IMR-90 (cell line): ENCODE results near the gene EBF4. TPM values are rescaled to one million over a fixed set of nuclear protein-coding genes. Genes with fewer than 3 reads are reported as not detected.

ENCODE experiments used
- ATAC-seq: fragments of 200-7000 bp; cut with Tn5 transposase; 2 replicates; pipeline ENCODE4 v1.9.1; 2020; ENCODE audit warnings: low read depth, mild to moderate bottlenecking, moderate library complexity
- BruUV-seq: library from RNA; stranded (reverse); fragments of 400-500 nt; replicated peaks from 2 replicates; lab custom pipeline; 2021; lab: Mats Ljungman, UMichigan
- CTCF ChIA-PET: fragments of 300-600 bp; formaldehyde crosslinking; extraction: SDS; loops from one replicate; lab custom pipeline; 2021; ENCODE audit warnings: antibody characterized with exemption; lab: Yijun Ruan, JAX
- POLR2A ChIA-PET: fragments of 300-600 bp; sonication (Branson Sonifier 250); formaldehyde crosslinking; loops from one replicate; lab custom pipeline; 2022; ENCODE audit warnings: antibody characterized with exemption; ENCODE audit not compliant: unreplicated experiment; lab: Charles Lee
- DNase-seq: peaks from one replicate; pipeline ENCODE4 v3.0.0; 2013
- H2AFZ ChIP-seq: replicated peaks from 2 replicates; pipeline ENCODE3; 2013; ENCODE audit warnings: low read length, mild to moderate bottlenecking; ENCODE audit not compliant: poor library complexity
- H2AK5ac ChIP-seq: 2 replicates; pipeline ENCODE4 v1.6.1; 2013; ENCODE audit warnings: low read depth, low read length, inconsistent platforms
- H2AK9ac ChIP-seq: replicated peaks from 2 replicates; pipeline ENCODE3; 2013; ENCODE audit warnings: mild to moderate bottlenecking, low read depth, low read length, moderate library complexity; ENCODE audit not compliant: poor library complexity
- H2BK120ac ChIP-seq: 2 replicates; pipeline ENCODE4 v1.6.1; 2013; ENCODE audit warnings: low read depth, low read length, inconsistent platforms
- H2BK15ac ChIP-seq: 3 replicates; pipeline ENCODE4 v1.6.1; 2013; ENCODE audit warnings: low read depth, low read length, inconsistent platforms
- H2BK20ac ChIP-seq: 2 replicates; pipeline ENCODE4 v1.6.1; 2013; ENCODE audit warnings: low read depth, mild to moderate bottlenecking, inconsistent platforms, low read length, moderate library complexity
- H2BK5ac ChIP-seq: 2 replicates; pipeline ENCODE4 v1.6.1; 2013; ENCODE audit warnings: mild to moderate bottlenecking, low read depth, low read length, inconsistent platforms; ENCODE audit not compliant: poor library complexity, severe bottlenecking
- H3K14ac ChIP-seq: replicated peaks from 2 replicates; pipeline ENCODE4 v1.6.1; 2013; ENCODE audit warnings: low read depth, low read length, inconsistent platforms
- H3K18ac ChIP-seq: 2 replicates; pipeline ENCODE4 v1.6.1; 2013; ENCODE audit warnings: low read depth, low read length, control low read depth
- H3K23ac ChIP-seq: 2 replicates; pipeline ENCODE4 v1.6.1; 2013; ENCODE audit warnings: low read depth, low read length, inconsistent platforms
- H3K27ac ChIP-seq: 2 replicates; pipeline ENCODE4 v1.5.1; 2013; ENCODE audit warnings: mild to moderate bottlenecking, control low read depth, low read length; ENCODE audit not compliant: insufficient read depth
- H3K27me3 ChIP-seq: 2 replicates; pipeline ENCODE4 v1.6.1; 2013; ENCODE audit warnings: low read length; ENCODE audit not compliant: control insufficient read depth, insufficient read depth
- H3K36me3 ChIP-seq: 2 replicates; pipeline ENCODE4 v1.6.1; 2013; ENCODE audit warnings: low read length, mixed read lengths; ENCODE audit not compliant: control insufficient read depth, insufficient read depth
- H3K4ac ChIP-seq: 2 replicates; pipeline ENCODE4 v1.6.1; 2013; ENCODE audit warnings: low read depth, low read length, inconsistent platforms
- H3K4me1 ChIP-seq: 2 replicates; pipeline ENCODE4 v1.6.1; 2013; ENCODE audit warnings: low read length, mixed read lengths; ENCODE audit not compliant: control insufficient read depth, insufficient read depth
- H3K4me2 ChIP-seq: 2 replicates; pipeline ENCODE4 v1.6.1; 2013; ENCODE audit warnings: low read depth, mild to moderate bottlenecking, control low read depth, low read length, moderate library complexity
- H3K4me3 ChIP-seq: 2 replicates; pipeline ENCODE4 v1.5.1; 2013; ENCODE audit warnings: low read depth, mild to moderate bottlenecking, control low read depth, low read length, moderate library complexity; ENCODE audit not compliant: insufficient read depth
- H3K56ac ChIP-seq: 2 replicates; pipeline ENCODE4 v1.6.1; 2013; ENCODE audit warnings: low read length, inconsistent platforms; ENCODE audit not compliant: insufficient read depth; ENCODE audit errors: extremely low read depth
- H3K79me1 ChIP-seq, 2 experiments: 2 replicates each; pipeline ENCODE4 v1.6.1; 2013; ENCODE audit warnings: low read length in 2 of 2, inconsistent platforms in 1 of 2, low read depth in 1 of 2
- H3K9ac ChIP-seq: 2 replicates; pipeline ENCODE4 v1.6.1; 2013; ENCODE audit warnings: low read depth, low read length, control low read depth
- H3K9me1 ChIP-seq: 2 replicates; pipeline ENCODE4 v1.6.1; 2013; ENCODE audit warnings: low read length, inconsistent platforms; ENCODE audit not compliant: insufficient read depth
- H3K9me3 ChIP-seq: 2 replicates; pipeline ENCODE4 v1.6.1; 2013; ENCODE audit warnings: low read length; ENCODE audit not compliant: control insufficient read depth, insufficient read depth
- H4K20me1 ChIP-seq: 2 replicates; pipeline ENCODE4 v1.6.1; 2013; ENCODE audit warnings: low read length, inconsistent platforms; ENCODE audit not compliant: insufficient read depth
- H4K5ac ChIP-seq: 2 replicates; pipeline ENCODE4 v1.6.1; 2013; ENCODE audit warnings: mild to moderate bottlenecking, low read depth, low read length, control low read depth
- H4K8ac ChIP-seq, 2 experiments: 2 replicates each; pipeline ENCODE4 v1.6.1; 2013; ENCODE audit warnings: low read depth in 2 of 2, low read length in 2 of 2, control low read depth in 1 of 2, inconsistent platforms in 1 of 2
- H4K91ac ChIP-seq: 2 replicates; pipeline ENCODE4 v1.6.1; 2013; ENCODE audit warnings: low read depth, low read length, inconsistent platforms; ENCODE audit not compliant: insufficient read depth
- MXI1 ChIP-seq: IDR thresholded peaks from 2 replicates; pipeline ENCODE4 v1.6.1; 2012; ENCODE audit warnings: low read depth, mild to moderate bottlenecking, low read length, moderate library complexity, borderline replicate concordance
- WGBS, 2 experiments: methylation state at CpG; one replicate each; pipeline versions ENCODE4 v1.1.5 to v1.1.7; 2013; ENCODE audit warnings: missing lambda C conversion rate in 2 of 2; ENCODE audit not compliant: insufficient read length in 1 of 2; ENCODE audit errors: extremely low coverage in 2 of 2; 5-methylcytosine and 5-hydroxymethylcytosine counted together
- dilution Hi-C: fragments of 300-500 bp; cut with HindIII; formaldehyde crosslinking; loops from one replicate; pipeline ENCODE4 v1.14.3; 2018; ENCODE audit warnings: low sequenced_read_pairs; ENCODE audit not compliant: unreplicated experiment
- in situ Hi-C: fragments of 300-500 bp; cut with MboI; formaldehyde crosslinking; loops from 3 replicates; pipeline ENCODE4 v1.14.3; 2019; ENCODE audit warnings: low sequenced_read_pairs, inconsistent platforms, mixed read lengths
- intact Hi-C: fragments of 100-400 bp; cut with micrococcal nuclease; formaldehyde crosslinking; loops from 2 replicates; pipeline ENCODE4 v1.10.0; 2022
- polyA plus RNA-seq, 3 experiments: library from polyadenylated mRNA; depleted of rRNA; stranded (reverse); fragments of >200 nt; gene quantifications; 2 replicates each; pipeline ENCODE4 v1.2.3, GENCODE V29; 2012; ENCODE audit warnings: low replicate concordance in 1 of 3
- total RNA-seq: library from RNA; depleted of rRNA; stranded (reverse); fragments of >200 nt; gene quantifications from 2 replicates; pipeline ENCODE4 v1.2.3, GENCODE V29; 2012
- TF ChIP-seq, protein P1 (sequence below): conservative IDR thresholded peaks from 2 replicates; pipeline ENCODE4 v1.5.1; 2012; ENCODE audit warnings: mild to moderate bottlenecking, low read depth, low read length, improper control_type of control experiment

Gene EBF4
- total and polyA plus RNA-seq, 2 of the 4 experiments (the other 2 are of a cell fraction) = 0.18 to 1.1 TPM

DNA sequence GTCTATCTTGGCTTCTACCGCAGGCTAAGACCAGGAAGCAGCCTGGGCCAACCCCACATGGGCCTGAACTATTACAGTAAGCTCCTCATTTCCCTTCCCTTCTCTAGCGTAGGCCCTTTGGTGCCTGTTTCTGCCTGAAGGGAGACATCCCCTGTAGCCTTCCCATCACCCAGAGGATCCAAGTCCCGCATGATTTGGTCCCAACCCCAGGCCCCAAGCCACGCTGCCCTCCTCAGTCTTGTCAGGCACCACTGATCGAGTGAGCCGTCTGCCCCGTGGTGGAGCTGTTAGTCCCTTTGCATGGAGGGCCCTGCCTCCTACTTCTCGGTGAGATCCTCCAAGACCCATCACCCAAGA, 46.4 kb downstream of the EBF4 start:
- Histone ChIP-seq H3K18ac (no peak overlapping the region), H3K27me3 (peaks cover 28% of the 10 kb centered on the region), H2BK20ac (no peak overlapping the region), H3K23ac (no peak overlapping the region), H2AFZ (no peak overlapping the region), H2BK5ac (no peak overlapping the region), H3K56ac (no peak overlapping the region), H3K4me1 (no peaks in the 10 kb centered on the region), H4K91ac (no peak overlapping the region), H2BK120ac (no peak overlapping the region), H2AK9ac (no peak overlapping the region), H3K4ac (no peak overlapping the region), H3K79me1 (no peaks in the 10 kb centered on the region), H3K9me1 (no peaks in the 10 kb centered on the region), H3K4me2 (no peak overlapping the region), H2BK15ac (no peak overlapping the region), H3K14ac (no peak overlapping the region), H3K4me3 (no peak overlapping the region), H3K9me3 (peaks cover 2% of the 10 kb centered on the region; the same call in 1 of the 2 replicates), H2AK5ac (no peak overlapping the region), H4K20me1 (no peaks in the 10 kb centered on the region), H4K8ac (no peak overlapping the region), H4K5ac (no peak overlapping the region), H3K27ac (no peak overlapping the region), H3K9ac (no peak overlapping the region), H3K36me3 (no peaks in the 10 kb centered on the region)
- no TSS peak for BruUV-seq
- DNase-seq = no peak
- dilution Hi-C loops (no loop called here), intact Hi-C loops (no loop called here), in situ Hi-C loops (no loop called here)
- TF ChIP-seq MXI1 = no peak
- TF ChIP-seq, protein P1, sequence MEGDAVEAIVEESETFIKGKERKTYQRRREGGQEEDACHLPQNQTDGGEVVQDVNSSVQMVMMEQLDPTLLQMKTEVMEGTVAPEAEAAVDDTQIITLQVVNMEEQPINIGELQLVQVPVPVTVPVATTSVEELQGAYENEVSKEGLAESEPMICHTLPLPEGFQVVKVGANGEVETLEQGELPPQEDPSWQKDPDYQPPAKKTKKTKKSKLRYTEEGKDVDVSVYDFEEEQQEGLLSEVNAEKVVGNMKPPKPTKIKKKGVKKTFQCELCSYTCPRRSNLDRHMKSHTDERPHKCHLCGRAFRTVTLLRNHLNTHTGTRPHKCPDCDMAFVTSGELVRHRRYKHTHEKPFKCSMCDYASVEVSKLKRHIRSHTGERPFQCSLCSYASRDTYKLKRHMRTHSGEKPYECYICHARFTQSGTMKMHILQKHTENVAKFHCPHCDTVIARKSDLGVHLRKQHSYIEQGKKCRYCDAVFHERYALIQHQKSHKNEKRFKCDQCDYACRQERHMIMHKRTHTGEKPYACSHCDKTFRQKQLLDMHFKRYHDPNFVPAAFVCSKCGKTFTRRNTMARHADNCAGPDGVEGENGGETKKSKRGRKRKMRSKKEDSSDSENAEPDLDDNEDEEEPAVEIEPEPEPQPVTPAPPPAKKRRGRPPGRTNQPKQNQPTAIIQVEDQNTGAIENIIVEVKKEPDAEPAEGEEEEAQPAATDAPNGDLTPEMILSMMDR = no peak
- POLR2A ChIA-PET = no interaction called here
- CTCF ChIA-PET = no interaction called here
- 66% methylated on average over 4 of the region's 8 CpGs; no CpG with 5 or more reads in 1 of the 2 experiments for WGBS, 2 experiments
- no peak for ATAC-seq
